IgD-negative memory B cell (primary cell): ENCODE measurements around the gene NOTCH2. TPM values are rescaled to one million over a fixed set of nuclear protein-coding genes. Genes with fewer than 3 reads are reported as not detected.
A peak's percentile ranks its signal among the peaks of the same experiment; 100 is the strongest.
"Not testable (repeated sequence)": the region's sequence is repeated elsewhere in the genome, so short reads cannot be mapped to it uniquely, and the experiment has no call there.

ENCODE experiments used
- H3K27ac Mint-ChIP-seq, 3 donors: one replicate each; pipeline ENCODE4 v1.8.0; 2020 to 2022; ENCODE audit warnings: mild to moderate bottlenecking in 3 of 3, mixed read lengths in 3 of 3, moderate library complexity in 1 of 3
- H3K27me3 Mint-ChIP-seq: one replicate; pipeline ENCODE4 v1.8.0; 2021; ENCODE audit warnings: mixed read lengths
- H3K36me3 Mint-ChIP-seq: one replicate; pipeline ENCODE4 v1.8.0; 2020; ENCODE audit warnings: mild to moderate bottlenecking, mixed read lengths
- H3K4me1 Mint-ChIP-seq, 3 donors: one replicate each; pipeline ENCODE4 v1.8.0; 2020 to 2022; ENCODE audit warnings: mixed read lengths in 3 of 3, mild to moderate bottlenecking in 1 of 3
- H3K4me3 Mint-ChIP-seq, 4 donors: one replicate each; pipeline ENCODE4 v1.8.0; 2020 to 2022; ENCODE audit warnings: mild to moderate bottlenecking in 4 of 4, mixed read lengths in 4 of 4, moderate library complexity in 3 of 4
- H3K9me3 Mint-ChIP-seq, 3 donors: one replicate each; pipeline ENCODE4 v1.8.0; 2020 to 2021; ENCODE audit warnings: mixed read lengths in 3 of 3, mild to moderate bottlenecking in 1 of 3
- polyA plus RNA-seq: library from polyadenylated mRNA; unstranded; fragments of 300-500 nt; fragmentation: Illumina TruSeq; gene quantifications from one replicate; pipeline ENCODE4 v1.2.3, GENCODE V29; 2021

The NOTCH2 gene
- 46.5 TPM for polyA plus RNA-seq

DNA sequence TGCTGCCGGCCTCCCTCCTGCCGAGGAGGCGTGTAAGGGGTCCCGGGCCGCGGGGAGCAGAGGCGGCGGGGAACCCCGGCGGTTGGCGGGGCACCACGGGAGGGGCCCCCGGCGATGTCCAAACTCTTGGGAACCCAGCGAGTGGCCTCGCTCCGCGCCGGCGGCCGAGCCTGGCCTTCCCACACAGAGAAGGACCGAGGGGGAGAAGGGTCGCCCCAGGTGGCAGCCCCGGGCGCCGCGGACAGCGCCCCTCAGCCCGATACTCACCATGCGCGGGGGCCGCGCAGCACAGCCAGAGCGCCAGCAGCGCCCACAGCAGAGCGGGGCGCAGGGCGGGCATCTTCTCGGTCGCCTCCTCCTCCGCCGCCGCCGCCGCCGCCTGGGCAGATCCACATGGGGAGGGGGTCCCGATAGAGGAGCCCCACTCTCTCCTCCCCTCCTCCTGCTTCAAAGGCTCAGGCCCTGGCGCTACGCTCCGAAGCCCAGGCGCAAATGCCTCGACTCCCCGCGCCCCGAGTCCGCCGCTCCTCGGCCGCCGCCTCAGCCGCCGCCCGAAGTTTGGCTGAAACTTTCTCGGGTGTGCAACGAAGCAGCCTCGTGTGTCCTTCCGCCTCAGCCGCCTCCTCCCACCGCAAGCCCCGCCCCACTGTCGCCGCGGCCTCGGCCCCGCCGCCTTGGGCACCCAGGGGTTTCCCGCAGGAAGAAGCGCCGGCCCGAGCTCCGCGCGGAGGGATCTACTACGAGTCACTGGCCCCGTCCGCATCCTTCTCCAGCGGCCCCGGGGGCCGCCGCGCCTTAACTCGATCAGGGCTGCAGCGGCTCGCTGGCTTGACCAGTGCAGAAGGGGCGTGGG, at the start of gene NOTCH2:
Gene NOTCH2, minus strand, starts transcription at position 596 of the 853 bp plus-strand sequence. Its CDS starts 256 bp downstream, at position 340.
- not testable (repeated sequence) for H3K36me3 Mint-ChIP-seq, H3K27me3 Mint-ChIP-seq, H3K27ac Mint-ChIP-seq, H3K9me3 Mint-ChIP-seq, H3K4me1 Mint-ChIP-seq
- H3K4me3 Mint-ChIP-seq = peak within 1 kb of the TSS; percentile 43 to 86 (median 76)

DNA sequence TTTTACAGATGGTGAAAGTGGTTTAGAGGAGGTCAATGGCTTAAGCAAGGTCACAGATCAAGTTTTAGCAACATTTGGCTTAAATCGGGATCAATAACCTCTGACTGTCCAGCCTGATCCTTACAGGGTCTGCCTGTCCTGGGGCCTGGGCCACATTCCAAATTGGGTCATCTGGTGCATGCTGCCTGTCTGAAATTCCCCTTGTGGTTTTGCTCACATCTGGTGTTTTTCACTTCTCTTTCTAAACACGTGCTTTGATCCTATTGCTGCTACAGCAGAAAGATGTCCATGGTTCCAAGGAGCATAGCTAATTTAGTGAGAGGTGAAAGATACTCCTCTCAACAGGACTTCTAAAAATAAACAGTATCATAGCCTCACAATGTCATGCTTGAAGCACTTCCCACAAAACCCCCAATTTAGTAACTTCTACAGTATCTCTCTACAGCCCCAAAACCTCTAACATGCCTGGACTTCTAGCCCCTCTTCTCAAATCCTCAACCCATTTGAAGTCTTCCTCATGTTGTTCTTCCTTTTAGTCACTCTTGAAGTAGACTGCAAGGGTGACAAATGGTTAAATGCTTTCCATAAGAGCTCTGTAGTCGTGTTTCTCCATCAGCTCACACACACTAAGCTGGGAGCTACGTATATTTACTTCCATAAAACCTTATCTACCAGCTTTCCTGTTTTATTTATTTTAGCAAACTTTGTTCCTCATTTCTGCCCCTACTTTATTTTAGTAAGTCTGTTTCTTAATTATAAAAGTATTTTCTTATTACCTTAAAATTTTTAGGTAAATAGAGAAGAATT, 48.1 kb upstream of the NOTCH2 start:
- peak overlapping the region in 2 of 3 donors; percentile 46 to 48 for H3K27ac Mint-ChIP-seq
- H3K27me3 Mint-ChIP-seq, H3K36me3 Mint-ChIP-seq, H3K9me3 Mint-ChIP-seq: not testable (repeated sequence)
- H3K4me1 Mint-ChIP-seq = peaks cover 11 to 18% (median 14%) of the 10 kb centered on the region in 3 donors
- H3K4me3 Mint-ChIP-seq = peak overlapping the region in 2 of 4 donors; percentile 5 to 58

DNA sequence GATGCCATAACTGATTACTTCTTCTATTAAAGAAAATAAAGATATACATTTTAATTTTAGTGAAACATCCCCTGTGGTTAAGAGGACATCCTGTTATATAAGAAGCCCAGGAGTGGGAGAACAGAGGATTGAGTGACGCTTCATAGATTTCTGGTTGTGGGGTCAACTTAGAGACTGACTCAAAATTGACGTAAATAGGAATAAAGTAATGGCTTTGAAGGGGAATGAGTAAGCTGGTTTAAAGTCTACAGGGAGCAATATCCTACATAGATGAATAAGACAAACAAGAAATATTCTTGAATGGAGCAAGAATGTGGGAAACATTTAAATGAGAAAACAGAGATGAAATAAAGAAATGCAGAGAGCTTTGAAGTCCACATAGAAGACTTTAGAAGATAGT, 46.6 kb upstream of the NOTCH2 start:
- H3K9me3 Mint-ChIP-seq, H3K36me3 Mint-ChIP-seq, H3K4me3 Mint-ChIP-seq, H3K27me3 Mint-ChIP-seq: not testable (repeated sequence)
- peaks cover 6 to 14% (median 12%) of the 10 kb centered on the region in 3 donors for H3K4me1 Mint-ChIP-seq
- H3K27ac Mint-ChIP-seq = peak overlapping the region in 1 of 3 donors; percentile 65

DNA sequence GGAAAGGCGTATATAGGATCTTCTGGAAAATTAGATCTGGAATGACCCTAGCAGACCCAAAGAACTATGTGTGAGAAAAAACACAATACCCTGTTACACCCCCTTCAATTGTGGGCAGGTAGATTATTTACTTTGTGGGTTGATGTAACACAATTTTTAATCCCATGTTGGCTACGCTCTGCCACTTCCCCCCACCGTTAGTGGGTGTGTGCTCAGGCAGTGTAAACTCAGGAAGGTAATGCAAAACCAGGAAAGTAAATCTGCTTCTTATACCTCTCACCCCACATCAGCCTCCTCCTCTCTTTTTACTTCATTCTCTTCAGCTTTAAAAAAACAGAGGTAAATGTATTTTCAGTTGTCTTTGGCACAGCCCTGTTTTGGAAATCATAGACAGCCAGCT, 43.7 kb upstream of the NOTCH2 start:
- H3K4me1 Mint-ChIP-seq = peaks cover 12 to 13% (median 13%) of the 10 kb centered on the region in 3 donors
- not testable (repeated sequence) for H3K9me3 Mint-ChIP-seq, H3K36me3 Mint-ChIP-seq, H3K27me3 Mint-ChIP-seq
- peak overlapping the region in 2 of 4 donors; percentile 50 to 72 for H3K4me3 Mint-ChIP-seq
- peak overlapping the region in 1 of 3 donors; percentile 21 for H3K27ac Mint-ChIP-seq

DNA sequence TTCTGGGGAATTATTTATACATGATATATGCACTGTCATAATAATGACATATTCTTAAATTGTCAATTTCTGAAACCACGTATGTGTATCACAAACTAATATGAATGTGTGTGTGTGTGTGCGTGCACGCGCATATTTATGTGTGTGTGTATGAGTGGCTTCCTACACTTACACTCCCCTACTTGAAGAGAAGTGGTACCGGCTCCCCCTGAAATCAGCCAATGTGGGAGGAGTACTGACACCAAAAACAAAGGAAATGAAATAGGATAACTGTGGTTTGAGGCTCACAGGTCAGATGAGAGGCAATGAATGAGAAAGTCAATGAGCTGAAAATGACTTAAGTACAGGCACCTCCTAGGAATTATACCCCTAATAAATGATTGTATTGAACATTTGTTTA, 42.8 kb upstream of the NOTCH2 start:
- H3K27me3 Mint-ChIP-seq, H3K36me3 Mint-ChIP-seq, H3K27ac Mint-ChIP-seq, H3K9me3 Mint-ChIP-seq: not testable (repeated sequence)
- Mint-ChIP-seq H3K4me3 (peak overlapping the region in 1 of 4 donors; percentile 65), H3K4me1 (peaks cover 9 to 13% (median 11%) of the 10 kb centered on the region in 3 donors)

DNA sequence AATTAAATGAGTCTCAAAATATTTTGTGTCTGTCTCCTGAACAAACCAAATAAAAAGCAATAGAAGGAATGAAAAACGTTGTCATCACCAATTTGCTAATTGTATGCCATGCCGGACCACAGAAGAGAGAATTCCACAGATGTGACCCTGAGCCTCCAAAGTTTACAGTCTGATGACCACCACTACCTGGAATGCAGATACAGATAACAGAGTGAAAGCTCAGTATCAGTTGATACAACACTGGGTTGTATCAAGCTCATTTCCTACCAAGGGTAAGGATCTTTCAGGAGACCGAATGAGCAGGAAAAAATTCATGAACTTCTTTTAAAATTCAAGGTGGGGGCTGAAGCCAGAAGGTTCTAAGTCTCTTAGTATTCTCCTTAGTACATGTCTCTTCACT, 42.3 kb upstream of the NOTCH2 start:
- H3K4me3 Mint-ChIP-seq, H3K27me3 Mint-ChIP-seq, H3K36me3 Mint-ChIP-seq, H3K9me3 Mint-ChIP-seq, H3K27ac Mint-ChIP-seq: not testable (repeated sequence)
- peaks cover 9 to 13% (median 11%) of the 10 kb centered on the region in 3 donors for H3K4me1 Mint-ChIP-seq

DNA sequence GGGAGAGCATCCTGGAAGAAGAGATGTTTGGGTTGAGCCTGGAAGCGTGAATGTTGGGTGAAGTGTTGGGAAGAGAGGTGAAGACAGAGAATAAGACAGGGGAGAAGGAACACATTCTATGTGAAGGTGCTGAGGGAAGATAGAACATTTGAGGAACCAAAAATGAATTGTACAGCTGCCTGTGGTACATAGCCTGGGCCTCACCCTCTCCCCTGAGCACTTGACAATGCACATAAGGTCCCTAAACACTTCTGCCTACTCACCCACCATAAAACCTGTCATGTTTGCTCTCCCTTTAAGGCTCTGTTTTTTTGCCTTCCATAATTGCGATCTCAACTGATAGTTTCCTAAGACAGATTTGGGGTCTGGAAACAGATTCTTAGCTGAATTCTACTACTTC, 41.5 kb upstream of the NOTCH2 start:
- H3K4me1 Mint-ChIP-seq, H3K27me3 Mint-ChIP-seq, H3K9me3 Mint-ChIP-seq: not testable (repeated sequence)

DNA sequence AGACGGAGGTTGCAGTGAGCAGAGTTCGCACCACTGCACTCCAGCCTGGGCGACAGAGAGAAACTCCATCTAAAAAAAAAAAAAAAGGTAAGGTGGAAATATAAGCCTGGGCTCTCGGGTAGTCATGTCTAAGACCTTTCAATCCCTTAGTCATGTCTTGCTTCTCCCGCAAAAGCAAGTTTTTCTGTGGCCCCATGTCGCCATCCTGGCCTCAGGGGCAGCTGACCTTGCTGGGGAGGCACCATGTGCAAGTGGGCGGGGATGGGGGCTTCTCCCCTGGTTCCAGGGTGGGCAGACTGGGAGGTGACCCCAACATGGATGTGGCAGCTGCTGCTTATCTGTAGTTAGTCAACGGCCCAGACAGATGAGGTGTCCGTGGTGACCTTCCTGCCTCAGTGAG, 40.2 kb upstream of the NOTCH2 start:
- Mint-ChIP-seq H3K4me3 (peak overlapping the region; percentile 52 to 80 (median 71)), H3K4me1 (peaks cover 9 to 14% (median 13%) of the 10 kb centered on the region in 3 donors), H3K27ac (peak overlapping the region; percentile 81 to 89 (median 85))
- not testable (repeated sequence) for H3K9me3 Mint-ChIP-seq, H3K27me3 Mint-ChIP-seq, H3K36me3 Mint-ChIP-seq

More for the DNA sequence above, 41.5 kb upstream of the NOTCH2 start:
- not testable (repeated sequence) for H3K4me3 Mint-ChIP-seq, H3K36me3 Mint-ChIP-seq, H3K27ac Mint-ChIP-seq

DNA sequence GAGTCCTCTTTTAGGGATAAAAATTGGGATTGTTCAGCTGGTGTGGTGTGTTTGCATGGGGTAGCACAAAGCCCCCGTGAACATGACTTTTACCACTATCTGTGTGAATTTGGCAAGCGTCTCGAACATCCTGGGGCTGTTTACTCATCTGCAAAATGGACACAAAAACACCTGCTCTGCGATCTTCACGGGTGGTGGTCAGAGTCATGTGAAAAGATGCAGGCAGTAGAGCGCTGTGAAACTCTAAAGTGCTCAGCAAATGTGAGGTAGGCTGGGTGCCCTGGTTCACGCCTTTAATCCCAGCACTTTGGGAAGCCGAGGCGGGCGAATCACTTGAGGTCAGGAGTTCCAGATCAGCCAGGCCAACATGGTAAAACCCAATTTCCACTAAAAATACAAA, 39.7 kb upstream of the NOTCH2 start:
- H3K27ac Mint-ChIP-seq = peak overlapping the region; percentile 81 to 89 (median 85)
- not testable (repeated sequence) for H3K36me3 Mint-ChIP-seq, H3K9me3 Mint-ChIP-seq, H3K27me3 Mint-ChIP-seq
- peaks cover 9 to 14% (median 13%) of the 10 kb centered on the region in 3 donors for H3K4me1 Mint-ChIP-seq
- peak overlapping the region; percentile 52 to 80 (median 71) for H3K4me3 Mint-ChIP-seq

DNA sequence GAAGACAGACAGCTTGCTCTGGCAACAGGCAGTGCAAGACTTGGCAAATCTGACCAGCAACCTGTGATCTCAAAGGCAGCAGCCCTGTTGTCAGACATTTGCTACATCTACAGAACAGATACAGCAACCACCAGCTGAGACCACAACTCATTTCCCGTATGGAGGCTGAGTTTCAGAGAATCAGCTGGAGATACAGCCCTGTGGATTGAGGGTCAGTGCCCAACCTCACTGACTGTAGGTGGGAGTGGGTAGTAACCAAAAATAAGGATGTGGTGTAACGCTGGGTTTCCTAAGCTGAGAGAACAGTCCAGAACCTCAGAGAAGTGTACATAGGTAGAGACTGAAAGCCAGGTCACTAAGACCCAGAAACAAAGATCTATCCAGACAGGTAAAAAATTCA, 35.8 kb upstream of the NOTCH2 start:
- not testable (repeated sequence) for H3K36me3 Mint-ChIP-seq, H3K27ac Mint-ChIP-seq, H3K27me3 Mint-ChIP-seq, H3K9me3 Mint-ChIP-seq
- Mint-ChIP-seq H3K4me3 (peak overlapping the region in 1 of 4 donors; percentile 67), H3K4me1 (peaks cover 5 to 13% (median 10%) of the 10 kb centered on the region in 3 donors)

DNA sequence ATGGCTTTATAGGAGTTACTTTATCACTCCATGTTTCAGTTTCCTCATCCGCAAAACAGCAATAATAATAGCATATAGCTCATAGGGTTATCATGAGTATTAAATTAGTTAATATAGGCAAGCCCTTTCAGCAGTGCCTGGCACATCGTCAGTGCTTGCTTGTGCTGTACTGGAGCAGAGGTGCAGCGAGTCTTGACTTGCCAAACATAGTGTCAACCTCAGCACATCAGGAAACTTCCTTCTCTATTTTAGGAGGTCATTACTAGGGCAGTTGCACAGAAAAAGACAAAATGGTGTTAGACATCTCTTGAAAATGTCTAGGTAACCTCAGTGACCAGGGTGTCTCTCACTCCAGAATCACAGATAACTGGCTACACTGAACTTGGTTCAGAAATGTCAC, 34.3 kb upstream of the NOTCH2 start:
- H3K4me1 Mint-ChIP-seq, H3K27me3 Mint-ChIP-seq, H3K27ac Mint-ChIP-seq, H3K4me3 Mint-ChIP-seq, H3K36me3 Mint-ChIP-seq, H3K9me3 Mint-ChIP-seq: not testable (repeated sequence)

DNA sequence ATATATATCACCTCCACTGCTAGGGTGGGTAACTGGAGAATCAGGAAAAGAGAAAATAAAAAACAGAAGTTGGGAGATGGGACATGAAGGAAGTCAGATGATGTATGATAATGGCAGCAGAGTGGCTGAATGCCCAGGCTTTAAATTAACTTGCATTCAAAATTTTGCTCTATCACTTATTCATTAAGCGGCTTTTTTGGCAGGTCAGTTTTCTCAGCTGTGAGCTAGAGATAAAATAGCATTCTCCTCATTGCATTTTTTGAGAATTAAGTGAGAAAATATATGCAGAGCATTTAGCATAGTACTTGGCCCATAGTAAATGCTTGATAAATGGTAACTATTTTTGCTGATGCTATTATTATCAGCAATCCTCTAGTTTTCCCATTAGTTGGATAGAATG, 32.1 kb upstream of the NOTCH2 start:
- not testable (repeated sequence) for H3K4me3 Mint-ChIP-seq, H3K36me3 Mint-ChIP-seq, H3K4me1 Mint-ChIP-seq, H3K27ac Mint-ChIP-seq, H3K27me3 Mint-ChIP-seq, H3K9me3 Mint-ChIP-seq

DNA sequence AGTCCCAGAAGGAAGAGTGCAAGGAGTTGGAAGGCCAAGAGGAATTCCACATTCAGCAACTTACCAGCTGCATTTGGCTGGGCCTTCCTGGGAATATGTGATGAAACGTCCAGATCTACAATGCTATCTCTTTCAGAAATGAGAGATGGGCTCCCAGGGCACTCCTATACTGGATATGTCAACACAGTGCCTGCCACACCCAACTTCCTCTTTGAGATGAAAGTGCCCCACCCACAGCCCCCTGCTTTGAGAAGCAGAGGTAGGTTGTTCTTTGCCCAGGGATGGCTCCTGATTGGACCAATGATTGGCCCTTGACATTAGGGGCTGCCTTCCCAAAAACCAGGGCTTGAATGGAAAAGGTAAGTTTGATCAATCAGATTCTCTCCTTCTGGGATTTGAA, 31.1 kb upstream of the NOTCH2 start:
- not testable (repeated sequence) for H3K9me3 Mint-ChIP-seq, H3K36me3 Mint-ChIP-seq, H3K27me3 Mint-ChIP-seq, H3K4me1 Mint-ChIP-seq
- H3K27ac Mint-ChIP-seq = peak overlapping the region in 1 of 3 donors; percentile 92
- peak overlapping the region; percentile 90 to 94 (median 92) for H3K4me3 Mint-ChIP-seq

DNA sequence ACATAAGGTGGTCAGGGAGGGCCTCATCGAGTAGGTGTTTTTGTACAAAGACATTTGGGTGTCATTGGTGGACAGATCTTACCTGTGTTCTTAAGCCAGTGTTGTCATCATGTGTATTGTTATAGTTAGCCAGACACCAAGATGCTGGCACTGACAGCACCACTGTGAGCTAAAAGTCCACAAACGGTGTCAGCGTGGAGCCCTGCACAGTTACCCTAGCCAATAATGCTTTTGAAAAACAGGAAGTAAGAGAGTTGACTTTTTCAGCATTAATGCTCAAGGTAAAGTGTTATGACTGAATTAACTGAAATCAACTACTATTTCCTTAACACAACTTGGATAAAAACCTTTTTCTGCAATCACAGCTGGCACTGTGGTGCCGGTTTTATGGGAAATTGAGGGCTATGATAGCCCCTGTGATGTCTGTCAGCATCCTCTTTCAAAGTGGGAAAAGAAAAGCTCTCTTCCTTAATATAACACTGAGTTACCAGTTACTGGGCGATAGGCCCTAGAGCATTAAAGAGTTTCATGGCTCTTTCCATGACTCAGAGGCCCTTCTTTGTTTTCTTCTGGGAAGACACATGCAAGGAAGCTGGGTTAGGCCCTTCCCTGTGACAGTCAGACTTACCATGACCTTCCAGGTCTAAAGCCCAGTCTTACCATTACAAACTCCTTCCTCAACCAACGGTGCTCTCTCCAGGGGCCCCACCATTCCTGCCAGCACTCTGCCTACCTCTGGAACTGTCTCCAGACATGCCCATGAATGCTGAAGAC, 29.7 kb upstream of the NOTCH2 start:
- not testable (repeated sequence) for H3K9me3 Mint-ChIP-seq, H3K36me3 Mint-ChIP-seq, H3K27me3 Mint-ChIP-seq, H3K27ac Mint-ChIP-seq
- Mint-ChIP-seq H3K4me1 (peaks cover 4 to 11% (median 4%) of the 10 kb centered on the region in 3 donors), H3K4me3 (peak overlapping the region; percentile 79 to 92 (median 84))

DNA sequence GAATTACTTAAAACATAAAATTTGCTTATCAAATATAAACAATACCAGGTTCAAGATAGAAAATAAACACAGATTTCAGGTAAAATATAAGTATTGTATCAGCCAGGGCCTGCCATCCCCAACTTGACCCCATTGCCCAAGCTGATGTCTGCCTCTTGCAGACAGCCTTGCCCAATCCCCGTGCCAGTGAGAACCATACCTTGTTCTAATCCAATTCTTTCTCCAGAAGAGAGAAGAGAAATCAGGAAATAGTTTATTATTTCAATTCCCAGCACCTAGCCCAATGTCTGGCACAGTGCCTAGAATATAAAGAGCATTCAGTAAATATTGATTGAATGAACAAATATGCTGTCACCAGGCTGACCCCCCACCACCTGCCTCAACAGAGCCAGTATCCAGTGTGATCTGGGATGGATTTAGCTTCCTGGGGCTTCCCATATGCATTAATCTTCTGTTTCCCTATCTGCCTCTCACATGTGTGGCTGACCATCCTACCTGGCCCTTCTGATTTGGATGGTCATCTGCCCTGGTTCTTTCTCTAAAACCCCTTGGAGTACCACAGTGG, 27.6 kb upstream of the NOTCH2 start:
- H3K36me3 Mint-ChIP-seq, H3K27me3 Mint-ChIP-seq, H3K9me3 Mint-ChIP-seq: not testable (repeated sequence)
- Mint-ChIP-seq H3K27ac (peak overlapping the region in 1 of 3 donors; percentile 59), H3K4me1 (peaks cover 6 to 13% (median 9%) of the 10 kb centered on the region in 3 donors), H3K4me3 (peak overlapping the region in 3 of 4 donors; percentile 65 to 86 (median 65))
